GM18909 (cell line): ENCODE data around the gene DAPP1.

Source experiments
- ATAC-seq: cut with Tn5 transposase; IDR thresholded peaks from one replicate; pipeline ENCODE4 v1.9.1; 2021; ENCODE audit warnings: mild to moderate bottlenecking; ENCODE audit not compliant: unreplicated experiment, poor library complexity

Gene DAPP1

GRCh38 chr4:99852199-99852749, 35.6 kb downstream of the DAPP1 start:
- ATAC-seq = no peak

- ATAC-seq = no peak
Observed at GRCh38 chr4:99853190-99853589, 36.6 kb downstream of the DAPP1 start.

GRCh38 chr4:99853999-99854398, 37.4 kb downstream of the DAPP1 start:
- ATAC-seq = no peak

GRCh38 chr4:99855678-99856077, 39.1 kb downstream of the DAPP1 start:
- ATAC-seq = peak; percentile 51

- ATAC-seq = no peak
Observed at GRCh38 chr4:99856166-99856565, 39.5 kb downstream of the DAPP1 start.

GRCh38 chr4:99857307-99857706, 40.7 kb downstream of the DAPP1 start:
- no peak for ATAC-seq

- ATAC-seq = peak; percentile 55
Observed at GRCh38 chr4:99859618-99860017, 43.0 kb downstream of the DAPP1 start.

- ATAC-seq = no peak
Observed at GRCh38 chr4:99860521-99860920, 43.9 kb downstream of the DAPP1 start.

- ATAC-seq = peak; percentile 62
Observed at GRCh38 chr4:99861120-99861905, 44.7 kb downstream of the DAPP1 start.

- ATAC-seq = no peak
Observed at GRCh38 chr4:99863804-99864203, 47.2 kb downstream of the DAPP1 start.

GRCh38 chr4:99868126-99868596, 51.5 kb downstream of the DAPP1 start:
- no peak for ATAC-seq

- ATAC-seq = no peak
Observed at GRCh38 chr4:99872570-99872969, 55.9 kb downstream of the DAPP1 start.

- ATAC-seq = no peak
Observed at GRCh38 chr4:99875071-99875470, 58.4 kb downstream of the DAPP1 start.

GRCh38 chr4:99876946-99877345, 60.3 kb downstream of the DAPP1 start:
- ATAC-seq = no peak

- ATAC-seq = peak; percentile 69
Observed at GRCh38 chr4:99878604-99879003, 62.0 kb downstream of the DAPP1 start.

GRCh38 chr4:99879458-99879857, 62.8 kb downstream of the DAPP1 start:
- ATAC-seq = no peak

GRCh38 chr4:99885063-99885664, 68.5 kb downstream of the DAPP1 start:
- ATAC-seq = peak; percentile 58

GRCh38 chr4:99885687-99886086, 69.1 kb downstream of the DAPP1 start:
- ATAC-seq = no peak

GRCh38 chr4:99886146-99886545, 69.5 kb downstream of the DAPP1 start:
- ATAC-seq = no peak

- ATAC-seq = no peak
Observed at GRCh38 chr4:99887837-99888236, 71.2 kb downstream of the DAPP1 start.

GRCh38 chr4:99891351-99891750, 74.7 kb downstream of the DAPP1 start:
- no peak for ATAC-seq

- ATAC-seq = no peak
Observed at GRCh38 chr4:99893029-99893428, 76.4 kb downstream of the DAPP1 start.
